GM21825 (cell line): ENCODE measurements around the gene TBP.
"Not testable (repeated sequence)": the region's sequence is repeated elsewhere in the genome, so short reads cannot be mapped to it uniquely, and the experiment has no call there.

Experiments
- ATAC-seq: cut with Tn5 transposase; IDR thresholded peaks from one replicate; pipeline ENCODE4 v1.9.1; 2021; ENCODE audit warnings: mild to moderate bottlenecking, moderate library complexity; ENCODE audit not compliant: unreplicated experiment

Gene TBP

GRCh38 chr6:170554013-170554795 lies at the start of gene TBP:
TBP (plus strand) TSS chr6:170554369; CDS start chr6:170557030, 2,661 bp downstream.
- ATAC-seq: peak; percentile 96

GRCh38 chr6:170504479-170504878 lies 49.7 kb upstream of the TBP start:
- ATAC-seq: no peak

- ATAC-seq: no peak
These were observed 48.9 kb upstream of the TBP start for GRCh38 chr6:170505306-170505705.

DNA sequence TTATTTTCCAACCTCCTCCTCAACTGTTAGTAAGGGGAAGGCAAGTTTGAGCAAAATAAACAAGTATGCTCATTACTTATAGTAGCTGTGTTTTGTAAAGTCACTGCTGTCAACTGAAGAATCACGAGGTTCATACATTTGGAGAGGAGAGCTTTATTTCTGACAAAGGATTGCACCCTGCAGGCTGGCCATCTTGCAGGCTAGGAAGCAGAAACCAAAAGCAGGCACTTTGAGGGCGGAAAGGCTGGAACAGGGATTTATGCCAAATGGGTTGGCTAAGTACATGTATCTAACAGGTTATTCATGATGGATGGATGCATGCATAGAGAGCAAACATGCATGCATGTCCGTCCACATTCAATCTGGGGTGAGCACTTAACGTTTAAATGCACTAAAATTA lies 47.7 kb upstream of the TBP start:
- no peak for ATAC-seq

GRCh38 chr6:170507728-170508127 lies 46.4 kb upstream of the TBP start:
- not testable (repeated sequence) for ATAC-seq

DNA sequence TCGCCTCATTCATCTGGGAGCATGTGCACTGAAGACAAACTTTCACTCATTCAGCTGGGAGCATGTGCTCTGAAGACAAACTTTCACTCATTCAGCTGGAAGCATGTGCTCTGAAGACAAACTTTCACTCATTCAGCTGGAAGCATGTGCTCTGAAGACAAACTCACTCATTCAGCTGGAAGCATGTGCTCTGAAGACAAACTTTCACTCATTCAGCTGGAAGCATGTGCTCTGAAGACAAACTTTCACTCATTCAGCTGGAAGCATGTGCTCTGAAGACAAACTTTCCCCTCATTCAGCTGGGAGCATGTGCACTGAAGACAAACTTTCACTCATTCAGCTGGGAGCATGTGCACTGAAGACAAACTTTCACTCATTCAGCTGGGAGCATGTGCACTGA lies 45.9 kb upstream of the TBP start:
- ATAC-seq: not testable (repeated sequence)

- ATAC-seq: not testable (repeated sequence)
These were observed 45.1 kb upstream of the TBP start for GRCh38 chr6:170508892-170509722.

GRCh38 chr6:170509723-170510018 lies 44.5 kb upstream of the TBP start:
- ATAC-seq: no peak

- no peak for ATAC-seq
These were observed 43.5 kb upstream of the TBP start for GRCh38 chr6:170510631-170511030.

- ATAC-seq: no peak
These were observed 41.9 kb upstream of the TBP start for GRCh38 chr6:170512249-170512648.

DNA sequence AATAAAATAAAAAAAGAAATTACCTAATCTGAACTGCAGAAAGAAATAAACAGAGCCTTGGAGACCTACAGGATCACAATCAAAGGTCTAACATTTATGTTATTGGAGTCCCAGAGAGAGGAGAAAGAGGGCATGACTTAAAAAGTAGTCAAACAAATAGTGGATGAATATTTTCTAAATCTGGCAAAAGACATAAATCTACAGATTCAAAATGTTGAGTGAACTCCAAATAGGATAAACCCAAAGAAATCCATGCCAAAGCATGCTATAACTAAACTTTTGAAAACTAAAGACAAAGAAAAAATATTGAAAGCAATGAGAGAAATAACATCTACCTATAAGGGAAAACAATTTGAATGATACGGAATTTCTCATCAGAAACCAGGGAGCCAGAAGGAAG lies 39.3 kb upstream of the TBP start:
- no peak for ATAC-seq

- peak; percentile 94 for ATAC-seq
These were observed 37.2 kb upstream of the TBP start for GRCh38 chr6:170516783-170517616.

DNA sequence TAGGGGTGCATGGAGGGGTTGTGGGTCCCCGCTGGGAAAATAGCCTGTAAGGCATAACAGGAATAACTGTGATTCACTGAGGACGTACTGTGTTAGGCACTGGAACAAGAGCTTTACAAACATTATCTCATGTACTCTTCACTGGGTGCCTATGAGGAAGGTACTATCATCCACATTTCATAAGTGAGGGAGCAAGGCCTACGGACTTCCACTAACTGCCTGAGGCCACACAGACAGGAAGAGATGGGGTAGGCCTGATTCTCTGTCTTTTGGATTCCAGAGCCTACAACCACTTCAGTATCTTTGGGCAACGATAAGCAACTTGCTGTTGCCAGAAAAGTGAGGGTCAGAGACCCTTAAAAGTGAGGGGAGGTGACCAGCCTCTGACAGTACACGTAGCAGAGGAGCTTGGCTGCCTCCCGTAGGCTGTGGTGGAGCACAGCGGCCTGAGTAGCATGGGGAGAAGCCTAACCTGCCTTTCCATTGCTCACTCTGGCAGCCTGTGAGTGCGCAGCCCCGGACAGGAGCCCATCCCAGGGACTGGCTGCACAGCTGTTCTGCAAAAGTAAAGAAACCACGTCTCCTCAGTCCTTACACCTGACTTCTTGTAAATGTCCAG lies 31.5 kb upstream of the TBP start:
- ATAC-seq: no peak

DNA sequence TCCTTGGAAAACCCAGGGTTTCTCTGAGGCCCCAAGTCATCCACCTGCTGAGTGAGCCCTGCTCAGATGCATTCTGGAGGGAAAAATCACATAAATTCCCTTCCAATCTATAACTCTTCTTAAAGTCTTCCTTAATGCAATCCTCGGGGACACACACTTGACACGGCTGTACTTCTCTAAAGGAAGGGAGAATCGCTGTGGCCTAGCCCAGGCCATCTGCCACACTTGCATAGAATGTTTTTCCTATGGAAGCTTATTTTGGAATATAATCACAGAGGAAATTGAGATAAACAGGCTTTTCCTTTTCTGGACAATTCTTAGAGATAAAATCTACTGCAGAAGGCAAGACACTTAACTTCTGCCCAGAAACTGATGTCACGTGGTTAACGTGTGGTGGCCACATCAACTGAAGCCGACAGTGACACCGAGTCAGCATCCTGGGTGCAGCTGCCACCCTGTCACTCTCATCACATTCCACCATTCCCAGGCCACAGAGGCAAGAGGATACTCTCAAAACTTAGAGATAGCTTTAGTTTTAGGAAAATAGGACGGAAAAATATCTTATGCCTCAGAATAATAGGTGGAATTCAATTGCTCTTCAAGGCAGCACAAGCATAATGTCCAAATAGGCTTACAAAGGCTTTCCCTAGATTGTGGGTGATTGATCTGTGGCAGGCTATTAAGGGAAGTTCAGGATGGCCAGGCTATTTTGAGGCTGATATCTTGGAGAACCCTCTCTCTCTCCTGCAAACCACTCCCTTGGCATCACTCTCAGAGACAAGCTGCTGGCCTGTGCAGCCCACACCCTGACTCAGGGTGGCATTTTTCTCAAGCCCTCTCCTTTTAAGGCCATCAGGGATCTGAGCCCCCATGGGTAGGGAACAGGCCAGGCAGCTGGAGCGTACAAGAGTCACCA lies 30.7 kb upstream of the TBP start:
- no peak for ATAC-seq

DNA sequence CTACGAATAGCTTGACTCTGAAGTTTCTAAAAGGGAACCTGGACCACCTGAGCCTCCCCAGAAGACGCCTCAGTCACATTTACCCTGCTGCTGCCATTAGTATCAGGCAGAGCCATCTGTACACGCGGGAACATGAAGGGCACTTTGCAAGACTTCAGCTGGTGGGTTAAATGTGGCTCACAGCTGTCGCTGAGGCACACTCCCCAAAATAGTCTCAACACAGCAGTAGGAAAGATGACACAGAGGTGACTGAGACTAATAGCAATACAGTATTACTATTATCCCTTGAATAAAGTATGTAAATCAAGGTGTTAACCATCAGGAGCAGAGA lies 30.0 kb upstream of the TBP start:
- no peak for ATAC-seq

GRCh38 chr6:170525795-170526194 lies 28.4 kb upstream of the TBP start:
- no peak for ATAC-seq

DNA sequence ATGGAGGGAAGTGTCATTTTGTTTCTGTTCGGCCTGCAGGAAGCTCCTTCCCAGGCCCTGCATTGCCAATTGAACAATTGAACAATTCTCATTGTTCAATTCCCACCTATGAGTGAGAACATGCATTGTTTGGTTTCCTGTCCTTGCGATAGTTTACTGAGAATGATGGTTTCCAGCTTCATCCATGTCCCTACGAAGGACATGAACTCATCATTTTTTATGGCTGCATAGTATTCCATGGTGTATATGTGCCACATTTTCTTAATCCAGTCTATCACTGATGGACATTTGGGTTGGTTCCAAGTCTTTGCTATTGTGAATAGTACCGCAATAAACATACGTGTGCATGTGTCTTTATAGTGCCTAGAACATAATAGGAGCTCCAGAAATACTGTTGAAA lies 26.2 kb upstream of the TBP start:
- ATAC-seq: not testable (repeated sequence)

DNA sequence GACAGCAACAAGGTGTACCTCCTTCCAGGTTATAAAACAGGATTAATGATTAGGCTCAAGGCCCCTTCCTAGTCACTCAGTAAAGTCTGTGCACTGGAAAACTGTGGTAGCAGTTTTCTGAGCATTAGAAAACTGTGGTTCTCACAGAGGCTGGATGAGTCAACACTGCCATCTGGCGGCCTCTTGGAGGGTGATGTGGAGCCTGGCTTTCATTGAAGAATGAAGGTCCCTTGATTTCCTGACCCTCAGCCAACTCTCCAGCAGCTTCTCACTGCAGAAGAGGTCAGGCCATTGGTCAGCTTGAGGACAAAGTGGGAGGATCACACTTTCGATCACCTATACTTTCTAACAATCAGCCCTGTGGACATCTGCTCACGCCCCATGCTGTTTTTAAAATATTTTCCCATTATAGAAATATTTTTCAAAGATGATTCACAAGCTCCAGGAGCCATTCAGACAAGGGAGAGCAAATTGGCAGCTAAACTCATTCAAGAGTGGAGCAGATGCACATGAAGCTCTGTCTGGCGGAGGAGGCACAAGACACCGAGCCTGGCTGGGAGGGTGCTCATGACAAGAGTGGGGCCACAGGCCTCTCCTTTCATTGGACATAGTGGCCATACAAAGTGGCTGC lies 24.2 kb upstream of the TBP start:
- peak; percentile 61 for ATAC-seq

GRCh38 chr6:170532867-170533488 lies 21.2 kb upstream of the TBP start:
- no peak for ATAC-seq
